GM18505 (cell line): ENCODE data around the gene ALAS1.
"Not testable (repeated sequence)": the region's sequence is repeated elsewhere in the genome, so short reads cannot be mapped to it uniquely, and the experiment has no call there.

Experiments
- ATAC-seq: cut with Tn5 transposase; IDR thresholded peaks from one replicate; pipeline ENCODE4 v1.9.1; 2021; ENCODE audit not compliant: unreplicated experiment
- POLR2A ChIP-seq: IDR thresholded peaks from 4 replicates; pipeline ENCODE4 v1.6.1; 2011; ENCODE audit warnings: borderline replicate concordance; ENCODE audit not compliant: insufficient read depth, insufficient read length; ENCODE audit errors: extremely low read depth

ALAS1 gene

GRCh38 chr3:52197842-52198625 lies at the start of gene ALAS1:
Gene ALAS1, plus strand, starts transcription at chr3:52198160. Its CDS starts 1,082 bp downstream, at chr3:52199242.
- ATAC-seq: peak; percentile 82
- TF ChIP-seq POLR2A: peak; percentile 99

- TF ChIP-seq POLR2A: no peak
- ATAC-seq: no peak
Observed at GRCh38 chr3:52149021-52149420, 48.9 kb upstream of the ALAS1 start.

GRCh38 chr3:52149726-52150125 lies 48.2 kb upstream of the ALAS1 start:
- no peak for ATAC-seq
- no peak for TF ChIP-seq POLR2A

GRCh38 chr3:52150357-52150756 lies 47.6 kb upstream of the ALAS1 start:
- no peak for ATAC-seq
- TF ChIP-seq POLR2A: no peak

GRCh38 chr3:52150860-52151259 lies 47.1 kb upstream of the ALAS1 start:
- no peak for TF ChIP-seq POLR2A
- ATAC-seq: no peak

GRCh38 chr3:52151991-52152390 lies 46.0 kb upstream of the ALAS1 start:
- ATAC-seq: not testable (repeated sequence)

GRCh38 chr3:52153389-52154096 lies 44.4 kb upstream of the ALAS1 start:
- ATAC-seq: no peak

GRCh38 chr3:52154135-52155094 lies 43.5 kb upstream of the ALAS1 start, which contains the start of gene POC1A:
Gene POC1A, minus strand, starts transcription at chr3:52154423. Its CDS starts 51 bp downstream, at chr3:52154372.
- peak; percentile 73 for ATAC-seq

More at GRCh38 chr3:52153389-52154096, 44.4 kb upstream of the ALAS1 start:
- no peak for TF ChIP-seq POLR2A

GRCh38 chr3:52155912-52156311 lies 42.0 kb upstream of the ALAS1 start:
- ATAC-seq: no peak
- no peak for TF ChIP-seq POLR2A

More at GRCh38 chr3:52154135-52155094, 43.5 kb upstream of the ALAS1 start, which contains the start of gene POC1A:
- peak; percentile 71 for TF ChIP-seq POLR2A

GRCh38 chr3:52159503-52159902 lies 38.5 kb upstream of the ALAS1 start:
- TF ChIP-seq POLR2A: no peak
- ATAC-seq: no peak

- ATAC-seq: no peak
- TF ChIP-seq POLR2A: no peak
Observed at GRCh38 chr3:52162250-52162872, 35.6 kb upstream of the ALAS1 start.

GRCh38 chr3:52167240-52167639 lies 30.7 kb upstream of the ALAS1 start:
- no peak for ATAC-seq
- TF ChIP-seq POLR2A: no peak

- ATAC-seq: not testable (repeated sequence)
Observed at GRCh38 chr3:52170217-52170616, 27.7 kb upstream of the ALAS1 start.
